ENCODE results near the gene GAK.

Gene GAK

DNA sequence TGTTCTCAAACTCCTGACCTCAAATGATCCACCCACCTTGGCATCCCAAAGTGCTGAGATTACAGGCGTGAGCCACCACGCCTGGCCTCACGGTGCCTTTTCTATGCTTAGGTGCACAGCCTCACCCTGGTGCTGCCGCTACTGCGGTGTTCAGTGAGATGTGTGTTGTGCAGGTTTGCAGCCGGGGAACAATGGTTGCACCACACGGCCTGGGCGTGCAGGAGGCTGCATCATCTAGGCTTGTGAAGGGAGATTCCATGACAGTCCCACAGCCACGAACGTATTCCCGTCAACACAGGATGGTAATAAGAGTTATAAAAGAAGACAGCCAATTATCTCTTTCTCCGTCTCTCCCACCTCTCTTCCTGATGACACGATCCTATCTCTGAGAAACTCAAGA is 128.2 kb downstream of the GAK start:
- DNase-seq = no peak

GRCh38 chr4:801436-802124 is 130.5 kb downstream of the GAK start:
- no peak for DNase-seq

All from NCI-H526 treated with DMSO at 0.1 percent for 48 hours (cell line).